ENCODE data around the gene NEK10.

- TF ChIP-seq, protein P1, sequence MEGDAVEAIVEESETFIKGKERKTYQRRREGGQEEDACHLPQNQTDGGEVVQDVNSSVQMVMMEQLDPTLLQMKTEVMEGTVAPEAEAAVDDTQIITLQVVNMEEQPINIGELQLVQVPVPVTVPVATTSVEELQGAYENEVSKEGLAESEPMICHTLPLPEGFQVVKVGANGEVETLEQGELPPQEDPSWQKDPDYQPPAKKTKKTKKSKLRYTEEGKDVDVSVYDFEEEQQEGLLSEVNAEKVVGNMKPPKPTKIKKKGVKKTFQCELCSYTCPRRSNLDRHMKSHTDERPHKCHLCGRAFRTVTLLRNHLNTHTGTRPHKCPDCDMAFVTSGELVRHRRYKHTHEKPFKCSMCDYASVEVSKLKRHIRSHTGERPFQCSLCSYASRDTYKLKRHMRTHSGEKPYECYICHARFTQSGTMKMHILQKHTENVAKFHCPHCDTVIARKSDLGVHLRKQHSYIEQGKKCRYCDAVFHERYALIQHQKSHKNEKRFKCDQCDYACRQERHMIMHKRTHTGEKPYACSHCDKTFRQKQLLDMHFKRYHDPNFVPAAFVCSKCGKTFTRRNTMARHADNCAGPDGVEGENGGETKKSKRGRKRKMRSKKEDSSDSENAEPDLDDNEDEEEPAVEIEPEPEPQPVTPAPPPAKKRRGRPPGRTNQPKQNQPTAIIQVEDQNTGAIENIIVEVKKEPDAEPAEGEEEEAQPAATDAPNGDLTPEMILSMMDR (conservative IDR thresholded peaks at IDR 0.05; ENCODE audit: low read depth, low read length): no peak
- no peak for TF ChIP-seq NFE2L2 (IDR thresholded peaks at IDR 0.05; ENCODE audit: low read depth, low read length)
- no peak for TF ChIP-seq POLR2A (IDR thresholded peaks at IDR 0.05; ENCODE audit: low read depth, low read length)
- TF ChIP-seq, protein P2, sequence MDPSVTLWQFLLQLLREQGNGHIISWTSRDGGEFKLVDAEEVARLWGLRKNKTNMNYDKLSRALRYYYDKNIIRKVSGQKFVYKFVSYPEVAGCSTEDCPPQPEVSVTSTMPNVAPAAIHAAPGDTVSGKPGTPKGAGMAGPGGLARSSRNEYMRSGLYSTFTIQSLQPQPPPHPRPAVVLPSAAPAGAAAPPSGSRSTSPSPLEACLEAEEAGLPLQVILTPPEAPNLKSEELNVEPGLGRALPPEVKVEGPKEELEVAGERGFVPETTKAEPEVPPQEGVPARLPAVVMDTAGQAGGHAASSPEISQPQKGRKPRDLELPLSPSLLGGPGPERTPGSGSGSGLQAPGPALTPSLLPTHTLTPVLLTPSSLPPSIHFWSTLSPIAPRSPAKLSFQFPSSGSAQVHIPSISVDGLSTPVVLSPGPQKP (IDR thresholded peaks at IDR 0.05; ENCODE audit: borderline replicate concordance, low read depth, low read length): no peak
- TF ChIP-seq RFX5 (IDR thresholded peaks at IDR 0.05; ENCODE audit: low read depth, low read length): no peak
- no peak for TF ChIP-seq USF2 (IDR thresholded peaks at IDR 0.05; ENCODE audit: low read depth, low read length)
- no peak for TF ChIP-seq MAFK (IDR thresholded peaks at IDR 0.05; ENCODE audit: low read depth, low read length)
- TF ChIP-seq CEBPB (IDR thresholded peaks at IDR 0.05; ENCODE audit: low read depth, low read length): no peak
Observed at GRCh38 chr3:27289769-27290413, 79.3 kb downstream of the NEK10 start.
